Activated CD4-positive, alpha-beta T cell treated with anti-CD3 and anti-CD28 coated beads, Interleukin-2, amount 10 ng/mL, durations not matched to agents 7 days and 5 days (primary cell): ENCODE data around the gene SFXN5. TPM values are rescaled to one million over a fixed set of nuclear protein-coding genes. Genes with fewer than 3 reads are reported as not detected.

Source experiments
- CTCF ChIA-PET: fragments of 350-600 bp; sonication (Branson Sonifier 250); formaldehyde crosslinking; loops from one replicate; lab custom pipeline; 2021; ENCODE audit warnings: antibody characterized with exemption; lab: Charles Lee
- POLR2A ChIA-PET: fragments of 350-600 bp; sonication (Branson Sonifier 250); formaldehyde crosslinking; loops from one replicate; lab custom pipeline; 2021; ENCODE audit warnings: antibody characterized with exemption; lab: Charles Lee
- DNase-seq: peaks from one replicate; pipeline ENCODE4 v3.0.0-alpha.2; 2020
- H3K27ac Mint-ChIP-seq: one replicate; pipeline ENCODE4 v1.8.0; 2021; ENCODE audit warnings: mild to moderate bottlenecking, moderate library complexity, mixed read lengths
- H3K27me3 Mint-ChIP-seq: one replicate; pipeline ENCODE4 v1.8.0; 2021; ENCODE audit warnings: mixed read lengths
- H3K36me3 Mint-ChIP-seq: one replicate; pipeline ENCODE4 v1.8.0; 2021; ENCODE audit warnings: low read depth, mixed read lengths
- H3K4me1 Mint-ChIP-seq: one replicate; pipeline ENCODE4 v1.8.0; 2021; ENCODE audit warnings: mixed read lengths
- H3K4me3 Mint-ChIP-seq: one replicate; pipeline ENCODE4 v1.8.0; 2021; ENCODE audit warnings: mild to moderate bottlenecking, moderate library complexity, mixed read lengths
- H3K9me3 Mint-ChIP-seq: one replicate; pipeline ENCODE4 v1.8.0; 2021; ENCODE audit warnings: mixed read lengths
- total RNA-seq, 2 experiments: library from RNA; stranded (reverse); gene quantifications; one replicate each; pipeline ENCODE4 v1.2.3, GENCODE V29; 2021

Gene SFXN5
- total RNA-seq, 2 experiments from 2014 or later, result 7.0 to 10.0 TPM

GRCh38 chr2:72943540-72944395, 127.7 kb downstream of the SFXN5 start:
- no peak overlapping the region for H3K4me3 Mint-ChIP-seq
- H3K36me3 Mint-ChIP-seq, result no peaks in the 10 kb centered on the region
- POLR2A ChIA-PET, result no interaction called here
- no peaks in the 10 kb centered on the region for H3K9me3 Mint-ChIP-seq
- H3K4me1 Mint-ChIP-seq, result peaks cover under 1% of the 10 kb centered on the region
- no peak overlapping the region for H3K27ac Mint-ChIP-seq
- no peaks in the 10 kb centered on the region for H3K27me3 Mint-ChIP-seq
- DNase-seq, result no peak
- CTCF ChIA-PET, result interaction anchor here (0.9 to 1.3 kb wide), 4 partner anchors 10 to 233 kb away, joined by 3 to 4 read pairs (median 4); no protein-coding TSS in a partner anchor

- DNase-seq, result no peak
- Mint-ChIP-seq H3K9me3 (no peaks in the 10 kb centered on the region), H3K27ac (no peak overlapping the region), H3K4me1 (no peaks in the 10 kb centered on the region), H3K27me3 (no peaks in the 10 kb centered on the region), H3K4me3 (no peak overlapping the region), H3K36me3 (no peaks in the 10 kb centered on the region)
- ChIA-PET CTCF (interaction anchor here (1.0 to 1.3 kb wide), 2 partner anchors 11 to 14 kb away, joined by 3 to 4 read pairs; no protein-coding TSS in a partner anchor), POLR2A (no interaction called here)
These were observed 128.6 kb downstream of the SFXN5 start for GRCh38 chr2:72942881-72943418.

- POLR2A ChIA-PET, result no interaction called here
- H3K36me3 Mint-ChIP-seq, result no peaks in the 10 kb centered on the region
- no peaks in the 10 kb centered on the region for H3K27me3 Mint-ChIP-seq
- no peaks in the 10 kb centered on the region for H3K4me1 Mint-ChIP-seq
- CTCF ChIA-PET, result interaction anchor here (1.0 to 1.3 kb wide), 3 partner anchors 11 to 32 kb away, joined by 3 to 4 read pairs (median 3); no protein-coding TSS in a partner anchor
- no peak overlapping the region for H3K27ac Mint-ChIP-seq
- H3K4me3 Mint-ChIP-seq, result no peak overlapping the region
- DNase-seq, result no peak
- H3K9me3 Mint-ChIP-seq, result no peaks in the 10 kb centered on the region
These were observed 129.2 kb downstream of the SFXN5 start for GRCh38 chr2:72942293-72942692.

- CTCF ChIA-PET, result interaction anchor here (0.5 to 0.9 kb wide), 2 partner anchors 30 to 301 kb away, joined by 3 to 5 read pairs; no protein-coding TSS in a partner anchor
These were observed 130.7 kb downstream of the SFXN5 start for GRCh38 chr2:72940786-72941185.

GRCh38 chr2:72940361-72940760, 131.2 kb downstream of the SFXN5 start:
- Mint-ChIP-seq H3K4me3 (no peak overlapping the region), H3K9me3 (no peaks in the 10 kb centered on the region), H3K27ac (no peak overlapping the region), H3K27me3 (peaks cover 1% of the 10 kb centered on the region), H3K36me3 (no peaks in the 10 kb centered on the region), H3K4me1 (no peaks in the 10 kb centered on the region)
- DNase-seq, result no peak
- ChIA-PET CTCF (interaction anchor here (0.9 kb wide), 1 partner anchor 30 kb away, joined by 5 read pairs; no protein-coding TSS in a partner anchor), POLR2A (no interaction called here)

More at GRCh38 chr2:72940786-72941185, 130.7 kb downstream of the SFXN5 start:
- H3K9me3 Mint-ChIP-seq, result no peaks in the 10 kb centered on the region
- H3K4me3 Mint-ChIP-seq, result no peak overlapping the region
- DNase-seq, result no peak
- H3K36me3 Mint-ChIP-seq, result no peaks in the 10 kb centered on the region
- no peaks in the 10 kb centered on the region for H3K4me1 Mint-ChIP-seq
- POLR2A ChIA-PET, result no interaction called here
- no peaks in the 10 kb centered on the region for H3K27me3 Mint-ChIP-seq
- H3K27ac Mint-ChIP-seq, result no peak overlapping the region

GRCh38 chr2:72938455-72938854, 133.1 kb downstream of the SFXN5 start:
- H3K9me3 Mint-ChIP-seq, result no peaks in the 10 kb centered on the region
- H3K4me3 Mint-ChIP-seq, result no peak overlapping the region
- no peak overlapping the region for H3K27ac Mint-ChIP-seq
- H3K4me1 Mint-ChIP-seq, result peaks cover 5% of the 10 kb centered on the region
- H3K27me3 Mint-ChIP-seq, result peaks cover 5% of the 10 kb centered on the region
- ChIA-PET CTCF (interaction anchor here (0.8 to 1.8 kb wide), 3 partner anchors 9 to 11 kb away, joined by 3 to 5 read pairs (median 3); no protein-coding TSS in a partner anchor), POLR2A (no interaction called here)
- no peaks in the 10 kb centered on the region for H3K36me3 Mint-ChIP-seq
- DNase-seq, result no peak

GRCh38 chr2:72937356-72937669, 134.2 kb downstream of the SFXN5 start:
- H3K27me3 Mint-ChIP-seq, result peaks cover 5% of the 10 kb centered on the region
- no peak overlapping the region for H3K27ac Mint-ChIP-seq
- no peak overlapping the region for H3K4me3 Mint-ChIP-seq
- DNase-seq, result no peak
- peaks cover 6% of the 10 kb centered on the region for H3K4me1 Mint-ChIP-seq
- ChIA-PET CTCF (interaction anchor here (1.2 kb wide), 1 partner anchor 8 kb away, joined by 3 read pairs; no protein-coding TSS in a partner anchor), POLR2A (no interaction called here)
- no peaks in the 10 kb centered on the region for H3K36me3 Mint-ChIP-seq
- no peaks in the 10 kb centered on the region for H3K9me3 Mint-ChIP-seq

GRCh38 chr2:72936660-72937355, 134.7 kb downstream of the SFXN5 start:
- Mint-ChIP-seq H3K4me3 (no peak overlapping the region), H3K9me3 (no peaks in the 10 kb centered on the region), H3K27me3 (peaks cover 5% of the 10 kb centered on the region), H3K36me3 (no peaks in the 10 kb centered on the region), H3K27ac (no peak overlapping the region), H3K4me1 (peaks cover 11% of the 10 kb centered on the region)
- no peak for DNase-seq
- POLR2A ChIA-PET, result no interaction called here
- CTCF ChIA-PET, result no interaction called here

- no peaks in the 10 kb centered on the region for H3K9me3 Mint-ChIP-seq
- ChIA-PET CTCF (no interaction called here), POLR2A (no interaction called here)
- H3K36me3 Mint-ChIP-seq, result no peaks in the 10 kb centered on the region
- peaks cover 11% of the 10 kb centered on the region for H3K4me1 Mint-ChIP-seq
- DNase-seq, result no peak
- no peak overlapping the region for H3K4me3 Mint-ChIP-seq
- peaks cover 7% of the 10 kb centered on the region for H3K27me3 Mint-ChIP-seq
- no peak overlapping the region for H3K27ac Mint-ChIP-seq
These were observed 135.9 kb downstream of the SFXN5 start for GRCh38 chr2:72935611-72935957.

- Mint-ChIP-seq H3K4me3 (no peak overlapping the region), H3K36me3 (no peaks in the 10 kb centered on the region), H3K9me3 (no peaks in the 10 kb centered on the region), H3K27me3 (peaks cover 7% of the 10 kb centered on the region), H3K27ac (no peak overlapping the region), H3K4me1 (peaks cover 11% of the 10 kb centered on the region)
- ChIA-PET CTCF (no interaction called here), POLR2A (no interaction called here)
- DNase-seq, result no peak
These were observed 136.6 kb downstream of the SFXN5 start for GRCh38 chr2:72934683-72935610.

- DNase-seq, result no peak
- Mint-ChIP-seq H3K36me3 (no peaks in the 10 kb centered on the region), H3K9me3 (no peaks in the 10 kb centered on the region), H3K4me3 (no peak overlapping the region), H3K27me3 (peaks cover 7% of the 10 kb centered on the region), H3K4me1 (peaks cover 11% of the 10 kb centered on the region), H3K27ac (no peak overlapping the region)
- ChIA-PET POLR2A (no interaction called here), CTCF (interaction anchor here (1.3 to 2.1 kb wide), 3 partner anchors 17 to 41 kb away, joined by 3 to 6 read pairs (median 4); no protein-coding TSS in a partner anchor)
These were observed 137.8 kb downstream of the SFXN5 start for GRCh38 chr2:72933646-72934151.

- ChIA-PET POLR2A (no interaction called here), CTCF (interaction anchor here (1.1 to 2.1 kb wide), 5 partner anchors 16 to 41 kb away, joined by 3 to 6 read pairs (median 3); partner anchors contain the start of gene EMX1)
- DNase-seq, result no peak
- Mint-ChIP-seq H3K36me3 (no peaks in the 10 kb centered on the region), H3K4me3 (no peak overlapping the region), H3K27me3 (peaks cover 7% of the 10 kb centered on the region), H3K27ac (no peak overlapping the region), H3K4me1 (peaks cover 11% of the 10 kb centered on the region), H3K9me3 (no peaks in the 10 kb centered on the region)
These were observed 138.3 kb downstream of the SFXN5 start for GRCh38 chr2:72933207-72933606.
